ENCODE data around the gene KISS1R.
"Not testable (repeated sequence)": the region's sequence is repeated elsewhere in the genome, so short reads cannot be mapped to it uniquely, and the experiment has no call there.

The KISS1R gene

GRCh38 chr19:876780-877314 is 40.3 kb upstream of the KISS1R start:
- no peak for TF ChIP-seq CTCF (IDR thresholded peaks at IDR 0.05; ENCODE audit: low read depth, low read length)
- no peak for DNase-seq (ENCODE audit: extremely low read depth, low read depth)

GRCh38 chr19:877992-878660 is 39.0 kb upstream of the KISS1R start:
- DNase-seq (ENCODE audit: extremely low read depth, low read depth) = not testable (repeated sequence)

GRCh38 chr19:878751-879561 is 38.2 kb upstream of the KISS1R start:
- DNase-seq (ENCODE audit: extremely low read depth, low read depth) = not testable (repeated sequence)

- no peak for DNase-seq (ENCODE audit: extremely low read depth, low read depth)
- no peak for TF ChIP-seq CTCF (IDR thresholded peaks at IDR 0.05; ENCODE audit: low read depth, low read length)
These were observed 37.3 kb upstream of the KISS1R start for GRCh38 chr19:879711-880438.

- no peak for TF ChIP-seq CTCF (IDR thresholded peaks at IDR 0.05; ENCODE audit: low read depth, low read length)
- no peak for DNase-seq (ENCODE audit: extremely low read depth, low read depth)
These were observed 35.6 kb upstream of the KISS1R start for GRCh38 chr19:881385-882071.

- no peak for DNase-seq (ENCODE audit: extremely low read depth, low read depth)
- no peak for TF ChIP-seq CTCF (IDR thresholded peaks at IDR 0.05; ENCODE audit: low read depth, low read length)
These were observed 34.1 kb upstream of the KISS1R start for GRCh38 chr19:882871-883497.

- TF ChIP-seq CTCF (IDR thresholded peaks at IDR 0.05; ENCODE audit: low read depth, low read length) = no peak
- DNase-seq (ENCODE audit: extremely low read depth, low read depth) = no peak
These were observed 33.4 kb upstream of the KISS1R start for GRCh38 chr19:883661-884211.
